ENCODE data around the gene ZNF514.
"Not testable (repeated sequence)": the region's sequence is repeated elsewhere in the genome, so short reads cannot be mapped to it uniquely, and the experiment has no call there.

- TF ChIP-seq, protein P1, sequence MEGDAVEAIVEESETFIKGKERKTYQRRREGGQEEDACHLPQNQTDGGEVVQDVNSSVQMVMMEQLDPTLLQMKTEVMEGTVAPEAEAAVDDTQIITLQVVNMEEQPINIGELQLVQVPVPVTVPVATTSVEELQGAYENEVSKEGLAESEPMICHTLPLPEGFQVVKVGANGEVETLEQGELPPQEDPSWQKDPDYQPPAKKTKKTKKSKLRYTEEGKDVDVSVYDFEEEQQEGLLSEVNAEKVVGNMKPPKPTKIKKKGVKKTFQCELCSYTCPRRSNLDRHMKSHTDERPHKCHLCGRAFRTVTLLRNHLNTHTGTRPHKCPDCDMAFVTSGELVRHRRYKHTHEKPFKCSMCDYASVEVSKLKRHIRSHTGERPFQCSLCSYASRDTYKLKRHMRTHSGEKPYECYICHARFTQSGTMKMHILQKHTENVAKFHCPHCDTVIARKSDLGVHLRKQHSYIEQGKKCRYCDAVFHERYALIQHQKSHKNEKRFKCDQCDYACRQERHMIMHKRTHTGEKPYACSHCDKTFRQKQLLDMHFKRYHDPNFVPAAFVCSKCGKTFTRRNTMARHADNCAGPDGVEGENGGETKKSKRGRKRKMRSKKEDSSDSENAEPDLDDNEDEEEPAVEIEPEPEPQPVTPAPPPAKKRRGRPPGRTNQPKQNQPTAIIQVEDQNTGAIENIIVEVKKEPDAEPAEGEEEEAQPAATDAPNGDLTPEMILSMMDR (conservative IDR thresholded peaks at IDR 0.05) = peak; percentile 78
- not testable (repeated sequence) for TF ChIP-seq EZH2 (IDR thresholded peaks at IDR 0.05; ENCODE audit: low read depth)
Observed at GRCh38 chr2:95192956-95193355, 33.3 kb upstream of the ZNF514 start.
